RKO (cell line): ENCODE results near the gene RASD2.

Experiments used
- DNase-seq: peaks from one replicate; pipeline ENCODE4 v3.0.0-alpha.2; 2016; ENCODE audit warnings: low spot score

Gene RASD2

DNA sequence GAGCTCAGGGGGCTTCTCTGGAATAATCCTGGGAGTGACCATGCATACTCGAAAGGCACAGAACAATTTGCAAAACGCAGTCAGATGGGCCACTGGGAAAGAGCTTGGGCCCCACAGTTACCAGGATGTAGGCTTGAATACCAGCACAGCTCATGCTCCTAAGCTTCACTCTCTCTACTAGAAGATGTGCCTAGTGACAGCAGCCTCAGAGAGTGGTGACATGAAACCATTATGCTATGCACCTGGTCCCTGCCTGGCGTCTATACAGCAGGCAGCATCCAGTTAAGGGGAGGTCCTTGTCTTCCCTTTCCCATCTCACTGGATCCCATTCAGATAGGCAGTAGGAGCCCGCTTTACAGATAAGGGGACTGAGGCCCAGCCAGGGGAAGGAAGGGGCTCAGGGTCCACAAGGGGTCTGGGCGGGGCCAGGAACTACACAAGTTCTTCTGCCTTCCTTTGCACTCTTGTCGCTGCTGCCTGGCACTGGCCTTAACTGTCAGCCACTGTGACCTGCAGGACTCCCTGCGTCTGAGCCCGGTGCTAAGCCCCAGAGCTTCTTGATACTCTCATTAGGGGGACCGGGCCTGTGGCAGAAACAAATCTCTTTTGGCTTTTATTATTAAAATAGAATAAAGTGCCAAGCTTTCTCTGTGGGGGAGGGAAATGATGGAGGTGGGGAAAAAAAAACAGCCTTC lies 21.2 kb upstream of the RASD2 start:
- DNase-seq, result no peak

DNA sequence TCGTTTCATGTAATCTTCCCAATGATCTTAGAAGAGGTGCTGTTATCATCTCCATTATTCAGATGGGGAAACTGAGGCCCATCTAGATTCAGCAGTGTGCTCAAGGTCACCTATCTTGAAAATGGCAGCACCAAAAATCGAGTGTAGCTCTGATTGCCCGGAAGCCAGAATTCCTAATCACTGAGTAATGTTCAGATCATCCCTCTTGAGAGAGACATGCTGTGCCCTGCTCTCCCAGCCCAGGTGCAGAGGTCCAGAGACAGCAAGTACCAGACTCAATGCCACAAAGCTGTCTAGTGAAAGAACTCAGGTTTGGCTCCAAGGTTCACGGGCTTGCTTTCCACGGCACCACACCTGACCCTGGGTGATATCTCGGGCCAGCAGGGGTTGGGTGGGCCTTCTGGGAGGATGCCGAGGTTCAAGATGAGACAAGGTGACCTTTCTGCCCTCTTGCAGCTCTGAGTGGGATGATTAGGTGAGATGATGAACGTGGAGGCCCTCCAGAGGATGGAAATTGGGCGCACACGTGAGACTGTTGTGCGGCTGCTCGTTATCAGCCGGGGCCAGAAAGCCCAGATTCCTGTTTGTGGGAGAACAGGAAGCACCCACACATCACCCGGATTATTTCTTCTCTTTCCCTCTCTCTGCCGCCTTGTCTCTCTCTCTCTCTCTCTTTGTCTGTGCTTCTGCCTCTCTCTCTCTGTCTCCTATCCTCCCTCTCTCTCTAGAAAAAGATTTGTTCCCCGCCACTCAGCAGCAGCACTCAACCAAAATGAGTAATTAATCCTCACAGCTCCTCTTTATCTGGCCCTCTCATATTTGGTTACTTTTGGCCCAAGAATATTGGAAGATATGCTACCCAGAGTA lies 19.0 kb upstream of the RASD2 start:
- no peak for DNase-seq

GRCh38 chr22:35522225-35523149 lies 18.1 kb upstream of the RASD2 start:
- no peak for DNase-seq

GRCh38 chr22:35523167-35523947 lies 17.3 kb upstream of the RASD2 start:
- DNase-seq, result no peak

GRCh38 chr22:35524966-35525686 lies 15.5 kb upstream of the RASD2 start:
- DNase-seq, result no peak

- no peak for DNase-seq
Observed at GRCh38 chr22:35525687-35526332, 14.8 kb upstream of the RASD2 start.

DNA sequence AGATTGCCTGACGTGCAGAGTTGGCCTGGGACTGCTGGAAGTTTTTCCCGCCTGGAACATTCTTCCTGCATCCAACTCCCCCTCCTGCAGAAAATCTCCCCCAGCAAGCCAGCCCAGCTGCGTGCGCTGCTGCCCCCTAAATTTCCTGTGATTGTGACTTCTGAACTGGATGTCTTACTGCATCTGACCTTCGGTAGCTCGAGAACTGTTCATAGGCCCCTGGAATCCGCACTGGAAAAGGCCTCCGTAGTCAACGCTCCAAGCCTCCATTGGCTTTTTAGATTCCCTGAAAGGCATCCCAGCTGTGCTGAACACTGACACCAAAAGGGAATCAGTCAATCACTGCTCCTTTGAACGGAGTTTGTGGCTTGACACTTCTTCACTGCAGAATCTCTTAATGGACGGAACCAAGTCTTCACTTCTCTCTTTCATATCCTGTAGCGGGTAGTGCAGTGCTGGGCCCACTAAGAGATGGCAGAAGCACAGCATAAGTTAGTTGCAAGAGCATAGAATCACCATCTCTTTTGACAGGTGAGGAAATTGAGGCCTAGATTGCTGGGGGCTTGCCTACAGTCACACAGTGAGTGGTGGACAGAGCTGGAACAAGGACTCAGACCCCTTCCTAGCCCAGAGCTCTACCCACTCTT lies 14.2 kb upstream of the RASD2 start:
- DNase-seq, result no peak

DNA sequence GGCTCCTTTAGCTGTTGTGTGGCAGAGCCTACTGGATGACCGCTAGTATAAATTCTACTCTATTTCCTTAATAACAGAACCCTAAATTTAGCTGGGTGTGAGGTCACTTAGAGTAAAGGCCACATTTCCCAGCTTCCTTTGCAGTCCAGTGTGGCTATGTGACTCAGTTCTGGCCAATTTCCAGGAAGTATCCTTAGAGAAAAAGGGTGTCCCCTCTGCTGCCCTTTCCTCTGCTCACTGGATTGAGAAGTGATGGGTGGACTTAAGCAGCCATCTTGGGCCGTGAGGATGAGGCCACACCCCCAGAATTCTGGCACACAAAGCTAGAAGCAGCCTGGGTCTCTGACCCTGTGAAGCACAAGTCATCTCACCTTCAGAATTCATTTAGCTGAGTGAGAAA lies 11.7 kb upstream of the RASD2 start:
- peak; percentile 53 for DNase-seq

- DNase-seq, result no peak
Observed at GRCh38 chr22:35530700-35531099, 9.9 kb upstream of the RASD2 start.

DNA sequence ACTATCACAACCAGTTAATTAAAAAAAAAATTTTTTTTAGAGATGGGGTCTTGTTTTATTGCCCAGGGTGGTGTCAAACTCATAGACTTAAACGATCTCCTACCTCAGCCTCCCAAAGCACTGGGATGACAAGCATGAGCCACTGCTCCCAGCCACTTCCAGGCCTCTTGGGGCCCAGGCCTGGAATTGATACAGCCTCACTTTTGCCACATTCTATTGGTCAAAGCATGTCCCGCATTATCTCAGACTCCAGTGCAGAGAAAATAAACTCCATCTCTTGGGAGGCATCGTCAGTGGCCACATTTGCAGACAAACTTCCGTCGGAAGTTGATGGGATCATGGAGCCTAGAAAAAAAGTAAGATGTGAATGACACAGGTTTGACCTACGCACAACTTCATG lies 9.4 kb upstream of the RASD2 start:
- DNase-seq, result no peak

GRCh38 chr22:35531676-35532075 lies 9.0 kb upstream of the RASD2 start:
- no peak for DNase-seq

- DNase-seq, result no peak
Observed at GRCh38 chr22:35533365-35534029, 7.1 kb upstream of the RASD2 start.

GRCh38 chr22:35534091-35534490 lies 6.5 kb upstream of the RASD2 start:
- DNase-seq, result no peak

DNA sequence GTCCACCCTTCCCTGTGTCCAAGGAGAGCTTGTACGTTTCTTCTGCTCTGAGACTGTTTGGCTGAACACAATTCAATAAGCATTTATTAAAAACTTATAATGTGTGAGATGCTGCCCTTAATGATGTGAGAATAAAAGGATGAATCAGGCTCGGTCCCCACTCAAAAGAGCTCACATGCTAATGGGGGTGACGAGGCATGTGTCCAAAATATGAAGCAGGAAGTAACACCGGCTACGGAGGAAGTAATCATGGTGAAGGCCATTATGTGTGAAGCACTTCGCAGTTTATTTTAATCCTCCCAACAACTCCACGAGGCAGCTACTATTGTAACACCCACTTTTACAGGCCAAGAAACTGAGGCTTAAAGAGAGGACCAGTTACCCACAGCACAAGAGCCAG lies 3.4 kb upstream of the RASD2 start:
- no peak for DNase-seq

DNA sequence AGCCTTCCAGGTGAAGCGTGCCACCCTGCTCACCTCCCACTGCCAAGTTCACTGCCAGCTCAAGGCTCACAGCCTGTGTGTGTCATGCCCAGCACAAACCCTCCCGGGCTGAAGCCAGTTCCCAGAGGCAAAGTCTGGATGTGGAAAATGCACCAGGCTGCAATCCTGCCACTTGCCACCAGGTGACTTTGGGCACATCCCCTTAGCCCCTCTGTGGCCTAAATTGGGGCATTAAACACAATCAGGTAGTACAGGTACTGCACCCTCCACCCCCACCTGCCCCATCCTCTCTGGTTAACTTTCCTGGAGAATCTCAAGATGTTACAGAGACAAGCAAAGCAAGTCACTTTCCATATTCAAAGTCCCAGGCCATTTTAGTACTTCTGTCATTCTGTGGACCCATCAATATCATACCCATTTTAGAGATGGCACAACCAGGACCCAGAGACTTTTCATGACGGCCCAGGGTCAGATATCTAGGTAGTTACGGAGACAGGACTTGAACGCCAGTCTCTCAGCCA lies 1.8 kb upstream of the RASD2 start:
- peak; percentile 53 for DNase-seq

DNA sequence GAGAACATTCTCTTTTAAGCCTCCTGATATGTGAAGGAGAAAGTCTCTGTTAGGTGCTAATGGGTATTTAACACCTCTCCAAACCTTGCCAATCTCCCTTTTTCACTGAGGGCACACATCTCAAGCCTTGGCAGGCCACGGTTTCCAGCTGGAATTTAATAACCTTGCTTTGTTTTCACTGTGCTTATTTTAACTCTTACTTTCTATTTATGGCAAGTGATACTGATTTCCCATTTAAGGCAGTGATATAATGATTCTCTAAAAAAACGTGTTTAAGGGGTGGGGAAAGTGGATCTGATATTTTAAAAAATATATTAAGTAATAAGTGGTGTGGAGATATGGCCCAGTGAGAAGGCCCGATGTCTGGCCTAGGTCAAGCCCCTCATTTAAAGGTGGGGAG lies 1.1 kb upstream of the RASD2 start:
- DNase-seq, result no peak

GRCh38 chr22:35539910-35540594 lies 579 bp upstream of the RASD2 start:
- DNase-seq, result peak; percentile 18

GRCh38 chr22:35541254-35541748 lies 670 bp downstream of the RASD2 start:
- DNase-seq, result no peak
